Lower leg skin (tissue), 3 donors: Measurements from ENCODE around the gene DSTN.

ENCODE experiments used
- POLR2A ChIP-seq, 2 donors: fragments of 450-650 bp; IDR thresholded peaks; one replicate each; pipeline ENCODE4 v1.6.1; 2016 to 2017; ENCODE audit warnings: antibody characterized with exemption in 2 of 2, mild to moderate bottlenecking in 1 of 2, moderate library complexity in 1 of 2
- TF ChIP-seq, protein P1 (sequence below), 3 donors: fragments of 450-650 bp; IDR thresholded peaks; one replicate each; pipeline ENCODE4 v1.5.1; 2016; ENCODE audit warnings: antibody characterized with exemption in 3 of 3, mild to moderate bottlenecking in 3 of 3, moderate library complexity in 2 of 3

DNA sequence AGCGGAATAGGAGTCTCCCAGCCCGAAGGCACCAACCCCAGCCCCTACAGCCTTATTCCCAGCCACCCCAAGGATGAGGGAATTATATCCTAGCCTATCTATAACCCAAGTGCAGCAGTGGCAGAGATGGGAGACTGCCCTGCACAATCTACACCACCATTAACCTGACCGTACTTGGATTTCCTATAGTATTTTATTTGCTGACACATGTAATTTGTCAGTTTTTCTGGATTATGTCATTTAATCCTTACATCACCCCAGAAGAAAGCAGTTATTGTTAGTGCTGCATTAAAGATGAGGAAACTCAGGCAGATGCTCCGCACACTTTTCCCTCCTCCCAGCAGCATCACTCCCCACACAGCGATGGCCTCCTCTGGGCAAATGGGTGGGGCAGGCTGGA is 44.7 kb upstream of the DSTN start:
- TF ChIP-seq, protein P1, sequence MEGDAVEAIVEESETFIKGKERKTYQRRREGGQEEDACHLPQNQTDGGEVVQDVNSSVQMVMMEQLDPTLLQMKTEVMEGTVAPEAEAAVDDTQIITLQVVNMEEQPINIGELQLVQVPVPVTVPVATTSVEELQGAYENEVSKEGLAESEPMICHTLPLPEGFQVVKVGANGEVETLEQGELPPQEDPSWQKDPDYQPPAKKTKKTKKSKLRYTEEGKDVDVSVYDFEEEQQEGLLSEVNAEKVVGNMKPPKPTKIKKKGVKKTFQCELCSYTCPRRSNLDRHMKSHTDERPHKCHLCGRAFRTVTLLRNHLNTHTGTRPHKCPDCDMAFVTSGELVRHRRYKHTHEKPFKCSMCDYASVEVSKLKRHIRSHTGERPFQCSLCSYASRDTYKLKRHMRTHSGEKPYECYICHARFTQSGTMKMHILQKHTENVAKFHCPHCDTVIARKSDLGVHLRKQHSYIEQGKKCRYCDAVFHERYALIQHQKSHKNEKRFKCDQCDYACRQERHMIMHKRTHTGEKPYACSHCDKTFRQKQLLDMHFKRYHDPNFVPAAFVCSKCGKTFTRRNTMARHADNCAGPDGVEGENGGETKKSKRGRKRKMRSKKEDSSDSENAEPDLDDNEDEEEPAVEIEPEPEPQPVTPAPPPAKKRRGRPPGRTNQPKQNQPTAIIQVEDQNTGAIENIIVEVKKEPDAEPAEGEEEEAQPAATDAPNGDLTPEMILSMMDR (IDR thresholded peaks at IDR 0.05) = no peak
- no peak for TF ChIP-seq POLR2A (IDR thresholded peaks at IDR 0.05)
